ENCODE results near the gene PTPN3.

DNA sequence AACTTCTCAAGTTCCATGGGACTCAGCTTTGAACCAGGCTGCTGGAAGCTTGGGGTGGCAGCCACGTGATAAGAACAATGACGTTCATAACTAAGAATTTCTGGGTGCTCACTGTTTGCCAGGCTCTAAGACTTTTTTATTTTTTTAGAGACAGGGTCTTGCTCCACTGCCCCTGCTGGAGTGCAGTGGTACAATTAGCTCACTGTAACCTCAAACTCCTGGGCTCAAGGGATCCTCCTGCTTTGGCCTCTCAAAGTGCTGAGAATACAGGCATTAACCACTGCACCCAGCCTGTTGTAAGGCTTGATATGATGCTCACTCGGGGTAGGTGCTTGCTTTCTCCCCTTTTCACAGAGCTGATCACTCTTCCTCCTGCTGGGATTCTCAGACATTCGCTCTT, 38.7 kb downstream of the PTPN3 start:
- TF ChIP-seq, protein P1, sequence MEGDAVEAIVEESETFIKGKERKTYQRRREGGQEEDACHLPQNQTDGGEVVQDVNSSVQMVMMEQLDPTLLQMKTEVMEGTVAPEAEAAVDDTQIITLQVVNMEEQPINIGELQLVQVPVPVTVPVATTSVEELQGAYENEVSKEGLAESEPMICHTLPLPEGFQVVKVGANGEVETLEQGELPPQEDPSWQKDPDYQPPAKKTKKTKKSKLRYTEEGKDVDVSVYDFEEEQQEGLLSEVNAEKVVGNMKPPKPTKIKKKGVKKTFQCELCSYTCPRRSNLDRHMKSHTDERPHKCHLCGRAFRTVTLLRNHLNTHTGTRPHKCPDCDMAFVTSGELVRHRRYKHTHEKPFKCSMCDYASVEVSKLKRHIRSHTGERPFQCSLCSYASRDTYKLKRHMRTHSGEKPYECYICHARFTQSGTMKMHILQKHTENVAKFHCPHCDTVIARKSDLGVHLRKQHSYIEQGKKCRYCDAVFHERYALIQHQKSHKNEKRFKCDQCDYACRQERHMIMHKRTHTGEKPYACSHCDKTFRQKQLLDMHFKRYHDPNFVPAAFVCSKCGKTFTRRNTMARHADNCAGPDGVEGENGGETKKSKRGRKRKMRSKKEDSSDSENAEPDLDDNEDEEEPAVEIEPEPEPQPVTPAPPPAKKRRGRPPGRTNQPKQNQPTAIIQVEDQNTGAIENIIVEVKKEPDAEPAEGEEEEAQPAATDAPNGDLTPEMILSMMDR (IDR thresholded peaks at IDR 0.05; ENCODE audit: insufficient read depth, low read length, poor library complexity, severe bottlenecking) = no peak
- TF ChIP-seq EZH2phosphoT487 (conservative IDR thresholded peaks at IDR 0.05; ENCODE audit: low read length) = no peak

All from SU-DHL-6 (cell line).